Hepatocyte (in vitro differentiated cells): ENCODE results near the gene CATSPERD. TPM values are rescaled to one million over a fixed set of nuclear protein-coding genes. Genes with fewer than 3 reads are reported as not detected.
"Not testable (repeated sequence)": the region's sequence is repeated elsewhere in the genome, so short reads cannot be mapped to it uniquely, and the experiment has no call there.

Experiments used
- DNase-seq: peaks from one replicate; pipeline ENCODE4 v3.0.0-alpha.2; 2016; ENCODE audit warnings: low spot score
- H2AFZ ChIP-seq: fragments of 200-600 bp; sonication (generic); 2 replicates; pipeline ENCODE4 v1.6.0; 2016; ENCODE audit warnings: antibody characterized with exemption, mild to moderate bottlenecking
- H3K27ac ChIP-seq: fragments of 200-600 bp; sonication (generic); 2 replicates; pipeline ENCODE4 v1.5.1; 2016; ENCODE audit warnings: mild to moderate bottlenecking
- H3K27me3 ChIP-seq: fragments of 200-600 bp; sonication (generic); 2 replicates; pipeline ENCODE4 v1.6.1; 2016
- H3K36me3 ChIP-seq: fragments of 200-600 bp; sonication (generic); replicated peaks from 2 replicates; pipeline ENCODE4 v1.5.1; 2016; ENCODE audit warnings: low read depth; ENCODE audit not compliant: insufficient read depth
- H3K4me1 ChIP-seq: fragments of 200-600 bp; sonication (generic); 2 replicates; pipeline ENCODE4 v1.5.1; 2016; ENCODE audit warnings: mild to moderate bottlenecking, moderate library complexity; ENCODE audit not compliant: insufficient read depth
- H3K4me2 ChIP-seq: fragments of 200-600 bp; sonication (generic); 2 replicates; pipeline ENCODE4 v1.6.0; 2016
- H3K4me3 ChIP-seq: fragments of 200-600 bp; sonication (generic); 2 replicates; pipeline ENCODE4 v1.5.1; 2016; ENCODE audit warnings: mild to moderate bottlenecking
- H3K79me2 ChIP-seq: fragments of 200-600 bp; sonication (generic); 2 replicates; pipeline ENCODE4 v1.6.0; 2017; ENCODE audit warnings: mild to moderate bottlenecking
- H3K9me2 ChIP-seq: fragments of 200-600 bp; sonication (generic); replicated peaks from 2 replicates; pipeline ENCODE4 v1.6.0; 2017; ENCODE audit warnings: mild to moderate bottlenecking; ENCODE audit not compliant: insufficient read depth
- H3K9me3 ChIP-seq: fragments of 200-600 bp; sonication (generic); 2 replicates; pipeline ENCODE4 v1.5.1; 2016; ENCODE audit warnings: low read depth, mild to moderate bottlenecking
- H4K20me1 ChIP-seq: fragments of 200-600 bp; sonication (generic); 2 replicates; pipeline ENCODE4 v1.6.0; 2016; ENCODE audit warnings: mild to moderate bottlenecking; ENCODE audit not compliant: insufficient read depth, poor library complexity, severe bottlenecking
- EZH2 ChIP-seq: fragments of 200-600 bp; sonication (generic); IDR thresholded peaks from 2 replicates; pipeline ENCODE4 v1.6.1; 2016; ENCODE audit warnings: antibody characterized with exemption, mild to moderate bottlenecking, borderline replicate concordance
- EZH2phosphoT487 ChIP-seq: fragments of 200-600 bp; sonication (generic); IDR thresholded peaks from one replicate; pipeline ENCODE4 v1.6.1; 2018; ENCODE audit warnings: antibody characterized with exemption, mild to moderate bottlenecking, low read depth, moderate library complexity; ENCODE audit not compliant: unreplicated experiment, severe bottlenecking
- WGBS: methylation state at CpG from one replicate; pipeline ENCODE4 v1.1.6; 2016; ENCODE audit warnings: low lambda C conversion rate; ENCODE audit errors: missing lambda C conversion rate; 5-methylcytosine and 5-hydroxymethylcytosine counted together
- polyA plus RNA-seq: library from polyadenylated mRNA; unstranded; fragments of >200 nt; fragmentation: Nextera tagmentation; extraction: Ambion mirVana; gene quantifications from 2 replicates; pipeline ENCODE4 v1.2.1, GENCODE V29; 2016
- total RNA-seq: library from RNA; depleted of rRNA; stranded (reverse); fragments of >200 nt; gene quantifications from 2 replicates; pipeline ENCODE4 v1.2.3, GENCODE V29; 2014
- TF ChIP-seq, protein P1 (sequence below): fragments of 200-600 bp; sonication (generic); IDR thresholded peaks from 2 replicates; pipeline ENCODE4 v1.5.1; 2016; ENCODE audit warnings: antibody characterized with exemption, mild to moderate bottlenecking; ENCODE audit not compliant: poor library complexity

CATSPERD gene
- total and polyA plus RNA-seq, 2 experiments from 2014 or later: not detected

DNA sequence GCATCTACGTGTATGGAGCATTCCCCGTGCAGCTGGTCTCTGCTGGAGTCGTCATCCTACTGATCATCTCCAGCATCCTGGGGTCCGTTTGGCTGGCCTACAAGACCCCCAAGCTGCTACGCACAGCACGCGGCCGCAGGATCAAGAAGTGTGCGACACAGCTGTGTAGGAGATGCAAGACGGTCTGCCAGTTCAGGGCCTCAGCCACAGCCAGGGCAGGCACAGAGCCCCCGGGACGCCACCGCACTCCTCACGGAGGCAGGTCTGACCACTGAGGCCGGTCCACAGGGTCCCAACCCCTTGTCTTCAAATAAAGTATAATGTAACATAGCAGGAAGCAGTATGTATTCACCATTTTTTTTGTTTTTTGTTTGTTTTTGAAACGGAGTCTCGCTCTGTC lies 58.0 kb downstream of the CATSPERD start:
- Histone ChIP-seq H3K9me3 (no peaks in the 10 kb centered on the region), H3K4me2 (no peak overlapping the region), H3K27me3 (no peaks in the 10 kb centered on the region), H3K9me2 (no peaks in the 10 kb centered on the region), H3K27ac (no peak overlapping the region), H3K79me2 (no peaks in the 10 kb centered on the region), H2AFZ (no peak overlapping the region), H3K36me3 (no peaks in the 10 kb centered on the region), H4K20me1 (no peaks in the 10 kb centered on the region), H3K4me1 (no peaks in the 10 kb centered on the region), H3K4me3 (no peak overlapping the region)
- no peak for DNase-seq
- TF ChIP-seq EZH2 (no peak), EZH2phosphoT487 (no peak)
- TF ChIP-seq, protein P1, sequence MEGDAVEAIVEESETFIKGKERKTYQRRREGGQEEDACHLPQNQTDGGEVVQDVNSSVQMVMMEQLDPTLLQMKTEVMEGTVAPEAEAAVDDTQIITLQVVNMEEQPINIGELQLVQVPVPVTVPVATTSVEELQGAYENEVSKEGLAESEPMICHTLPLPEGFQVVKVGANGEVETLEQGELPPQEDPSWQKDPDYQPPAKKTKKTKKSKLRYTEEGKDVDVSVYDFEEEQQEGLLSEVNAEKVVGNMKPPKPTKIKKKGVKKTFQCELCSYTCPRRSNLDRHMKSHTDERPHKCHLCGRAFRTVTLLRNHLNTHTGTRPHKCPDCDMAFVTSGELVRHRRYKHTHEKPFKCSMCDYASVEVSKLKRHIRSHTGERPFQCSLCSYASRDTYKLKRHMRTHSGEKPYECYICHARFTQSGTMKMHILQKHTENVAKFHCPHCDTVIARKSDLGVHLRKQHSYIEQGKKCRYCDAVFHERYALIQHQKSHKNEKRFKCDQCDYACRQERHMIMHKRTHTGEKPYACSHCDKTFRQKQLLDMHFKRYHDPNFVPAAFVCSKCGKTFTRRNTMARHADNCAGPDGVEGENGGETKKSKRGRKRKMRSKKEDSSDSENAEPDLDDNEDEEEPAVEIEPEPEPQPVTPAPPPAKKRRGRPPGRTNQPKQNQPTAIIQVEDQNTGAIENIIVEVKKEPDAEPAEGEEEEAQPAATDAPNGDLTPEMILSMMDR: no peak
- 92% methylated on average over 16 of the region's 17 CpGs for WGBS

DNA sequence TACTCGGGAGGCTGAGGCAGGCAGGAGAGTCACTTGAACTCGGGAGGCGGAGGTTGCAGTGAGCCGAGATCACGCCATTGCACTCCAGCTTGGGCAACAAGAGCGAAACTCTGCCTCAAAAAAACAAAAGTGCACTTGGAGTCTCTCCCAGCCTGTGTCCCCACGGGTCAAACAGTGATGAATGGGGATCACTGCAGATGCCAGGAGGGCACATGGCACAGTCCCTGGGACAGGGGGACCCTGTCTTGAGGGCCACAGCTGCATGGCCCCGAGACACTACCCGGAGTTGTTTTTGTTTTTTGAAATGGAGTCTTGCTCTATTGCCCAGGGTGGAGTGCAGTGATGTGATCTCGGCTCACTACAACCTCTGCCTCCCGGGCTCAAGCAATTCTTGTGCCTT lies 60.5 kb downstream of the CATSPERD start:
- H3K4me3 ChIP-seq, H3K4me1 ChIP-seq, H3K9me3 ChIP-seq, H3K27ac ChIP-seq, H4K20me1 ChIP-seq, H2AFZ ChIP-seq, H3K9me2 ChIP-seq, H3K27me3 ChIP-seq, DNase-seq, H3K79me2 ChIP-seq, H3K36me3 ChIP-seq, H3K4me2 ChIP-seq: not testable (repeated sequence)
- 92% methylated on average over 11 of the region's 11 CpGs for WGBS

DNA sequence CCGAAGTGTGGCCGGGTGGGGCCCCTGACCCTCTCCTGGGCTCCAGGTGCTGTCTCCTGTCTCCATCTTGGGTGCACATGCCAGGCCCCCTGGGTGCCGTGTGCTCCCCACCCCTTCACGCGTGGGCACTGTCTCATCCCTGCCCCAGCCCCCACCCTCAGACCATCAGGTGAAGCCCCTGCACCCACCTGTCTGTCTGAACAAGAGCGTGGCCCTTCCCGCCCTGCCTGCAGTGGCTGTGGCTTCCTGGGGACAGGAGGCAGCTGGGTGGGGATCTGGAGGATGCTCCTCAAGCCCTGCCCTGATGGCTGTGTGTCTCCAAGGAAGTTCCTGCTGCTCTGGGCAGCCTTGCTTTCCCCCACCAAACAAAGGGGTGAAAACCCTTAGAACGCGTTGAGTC lies 61.9 kb downstream of the CATSPERD start:
- Histone ChIP-seq H3K9me3 (no peaks in the 10 kb centered on the region), H3K9me2 (no peaks in the 10 kb centered on the region), H2AFZ (no peak overlapping the region), H3K36me3 (no peaks in the 10 kb centered on the region), H4K20me1 (no peaks in the 10 kb centered on the region), H3K27ac (no peak overlapping the region), H3K4me1 (no peaks in the 10 kb centered on the region), H3K27me3 (no peaks in the 10 kb centered on the region), H3K4me2 (no peak overlapping the region), H3K4me3 (no peak overlapping the region), H3K79me2 (no peaks in the 10 kb centered on the region)
- no peak for DNase-seq
- WGBS: 93% methylated on average over 8 of the region's 9 CpGs
- TF ChIP-seq, protein P1: no peak
- TF ChIP-seq EZH2phosphoT487 (no peak), EZH2 (no peak)

DNA sequence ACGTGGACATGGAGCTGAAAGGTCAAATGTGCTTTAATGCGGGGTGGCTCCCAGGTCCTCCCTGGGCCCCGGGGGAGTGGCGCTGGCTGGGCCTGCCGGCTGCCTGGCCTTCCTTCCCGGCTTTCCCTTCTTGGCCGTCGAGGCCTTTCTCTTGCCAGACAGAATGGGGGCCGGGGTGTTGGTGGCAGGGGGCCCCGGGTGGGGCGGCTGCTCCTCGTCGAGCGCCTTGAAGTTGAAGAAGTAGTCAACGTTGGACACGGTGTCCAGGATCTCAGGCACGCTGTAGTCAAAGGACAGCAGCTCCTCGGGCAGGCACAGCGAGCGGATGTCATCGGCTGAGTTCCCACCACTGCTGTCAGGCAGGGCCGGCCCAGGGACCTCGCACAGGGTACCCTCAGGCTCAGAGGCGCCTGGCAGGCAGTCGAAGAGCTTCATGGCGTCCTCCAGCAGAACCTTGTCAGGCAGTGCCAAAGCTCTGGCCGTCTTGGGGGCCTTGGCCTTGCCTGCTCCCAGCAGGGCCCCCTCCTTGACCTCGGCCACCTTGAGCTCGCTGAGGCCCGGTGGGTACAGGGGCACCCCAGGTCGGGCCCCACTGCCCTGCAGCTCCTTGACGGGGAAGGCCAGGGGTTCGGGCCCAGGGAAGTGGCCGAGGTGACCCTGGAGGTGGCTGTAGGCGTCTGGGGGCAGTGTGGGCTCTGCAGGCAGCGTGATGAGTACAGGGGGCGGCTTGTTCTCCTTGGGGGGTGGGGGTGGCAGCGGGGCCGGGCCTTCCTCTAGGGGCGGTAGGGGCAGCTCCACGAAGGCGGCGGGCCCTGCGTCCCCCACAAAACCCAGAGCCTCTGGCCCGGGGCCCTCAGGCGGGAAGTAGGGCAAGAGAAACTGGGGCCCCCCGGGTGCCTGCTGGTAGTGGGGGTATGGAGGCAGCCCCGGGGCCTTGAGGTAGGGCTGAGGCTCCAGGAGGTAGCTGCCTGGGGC lies 62.8 kb downstream of the CATSPERD start:
- H3K27me3 ChIP-seq: no peaks in the 10 kb centered on the region
- H2AFZ ChIP-seq: no peak overlapping the region
- no peaks in the 10 kb centered on the region for H3K9me3 ChIP-seq
- 94% methylated on average over 37 of the region's 48 CpGs for WGBS
- DNase-seq: no peak
- H3K79me2 ChIP-seq: no peaks in the 10 kb centered on the region
- no peak overlapping the region for H3K27ac ChIP-seq
- TF ChIP-seq, protein P1: no peak
- TF ChIP-seq EZH2phosphoT487 (no peak), EZH2 (no peak)
- no peak overlapping the region for H3K4me2 ChIP-seq
- no peaks in the 10 kb centered on the region for H3K9me2 ChIP-seq
- H3K4me3 ChIP-seq: no peak overlapping the region
- H3K36me3 ChIP-seq: no peaks in the 10 kb centered on the region
- no peaks in the 10 kb centered on the region for H3K4me1 ChIP-seq
- H4K20me1 ChIP-seq: no peaks in the 10 kb centered on the region
